HCT116 (cell line): Measurements from ENCODE around the gene MARCHF7. TPM values are rescaled to one million over a fixed set of nuclear protein-coding genes. Genes with fewer than 3 reads are reported as not detected.

Experiments used
- ATAC-seq: fragments of 200-7000 bp; cut with Tn5 transposase; 2 replicates; pipeline ENCODE4 v1.9.1; 2020; ENCODE audit warnings: mild to moderate bottlenecking, moderate library complexity
- BruUV-seq: library from RNA; stranded (reverse); fragments of 400-500 nt; replicated peaks from 2 replicates; lab custom pipeline; 2021; lab: Mats Ljungman, UMichigan
- CTCF ChIA-PET: fragments of 300-600 bp; sonication (Branson Sonifier 250); formaldehyde crosslinking; loops from one replicate; lab custom pipeline; 2021; ENCODE audit warnings: antibody characterized with exemption; lab: Charles Lee
- POLR2A ChIA-PET: fragments of 300-600, 350-600 bp; sonication (Branson Sonifier 250); formaldehyde crosslinking; loops from one replicate; lab custom pipeline; 2021; ENCODE audit warnings: antibody characterized with exemption; lab: Charles Lee
- RAD21 ChIA-PET, 2 experiments: fragments of 300-600 bp; sonication (Branson Sonifier 250); formaldehyde crosslinking; loops; one replicate each; lab custom pipeline; 2023; ENCODE audit warnings: low total read pairs in 2 of 2; ENCODE audit not compliant: uncharacterized antibody in 2 of 2, unreplicated experiment in 2 of 2, low non-redundant PET in 1 of 2; lab: Charles Lee
- DNase-seq: peaks from one replicate; pipeline ENCODE4 v3.0.0-alpha.2; 2010; ENCODE audit warnings: low read depth, low spot score
- H2AFZ ChIP-seq: fragments of 200-600 bp; shearing (Covaris generic), sonication (generic); 2 replicates; pipeline ENCODE4 v1.6.1; 2017; ENCODE audit warnings: low read depth, mixed run types, mixed read lengths, antibody characterized with exemption, low read length; ENCODE audit not compliant: poor library complexity, severe bottlenecking
- H3K27ac ChIP-seq: 2 replicates; pipeline ENCODE4 v1.5.1; 2012; ENCODE audit warnings: low read depth, low read length
- H3K27me3 ChIP-seq: fragments of 200-600 bp; sonication (generic); 2 replicates; pipeline ENCODE4 v1.6.1; 2016; ENCODE audit warnings: mixed run types, low read length, mixed read lengths; ENCODE audit not compliant: insufficient read depth
- H3K36me3 ChIP-seq, 2 experiments: fragments of 200-500 bp in 1 of 2; fragments of 200-600 bp in 1 of 2; sonication (Bioruptor generic) in 1 of 2; sonication (generic) in 1 of 2; 2 replicates each; pipeline versions ENCODE4 v1.5.1 to v1.6.1; 2014 to 2016; ENCODE audit warnings: low read length in 2 of 2, inconsistent platforms in 1 of 2, mixed read lengths in 1 of 2, mixed run types in 1 of 2; ENCODE audit not compliant: insufficient read depth in 2 of 2, control insufficient read depth in 1 of 2
- H3K4me1 ChIP-seq, 2 experiments: fragments of 200-600 bp in 1 of 2; sonication (generic) in 1 of 2; 2 replicates each; pipeline versions ENCODE4 v1.5.1 to v1.6.1; 2012 to 2017; ENCODE audit warnings: low read length in 2 of 2, inconsistent platforms in 1 of 2, mild to moderate bottlenecking in 1 of 2, mixed read lengths in 1 of 2, mixed run types in 1 of 2, moderate library complexity in 1 of 2; ENCODE audit not compliant: insufficient read depth in 2 of 2, control insufficient read depth in 1 of 2
- H3K4me2 ChIP-seq: fragments of 200-600 bp; sonication (generic); 2 replicates; pipeline ENCODE4 v1.6.1; 2017; ENCODE audit warnings: mixed run types, low read length, mixed read lengths
- H3K4me3 ChIP-seq, 2 experiments: fragments of 200-600 bp in 1 of 2; sonication (generic) in 1 of 2; replicated peaks in 1 of 2; 2 replicates each; pipeline ENCODE4 v1.5.1; 2011 to 2016; ENCODE audit warnings: low read length in 2 of 2, control low read depth in 1 of 2, low read depth in 1 of 2, mild to moderate bottlenecking in 1 of 2, mixed read lengths in 1 of 2, mixed run types in 1 of 2
- H3K79me2 ChIP-seq: fragments of 200-600 bp; sonication (generic); 2 replicates; pipeline ENCODE4 v1.6.1; 2017; ENCODE audit warnings: mild to moderate bottlenecking, mixed run types, low read length, moderate library complexity, mixed read lengths; ENCODE audit not compliant: insufficient read depth
- H3K9ac ChIP-seq: fragments of 200-600 bp; sonication (generic); 2 replicates; pipeline ENCODE4 v1.6.1; 2016; ENCODE audit warnings: low read length, mixed read lengths
- H3K9me2 ChIP-seq: fragments of 200-600 bp; sonication (generic), shearing (Covaris generic); 2 replicates; pipeline ENCODE4 v1.6.1; 2017; ENCODE audit warnings: mixed run types, mild to moderate bottlenecking, moderate library complexity; ENCODE audit not compliant: insufficient read depth
- H3K9me3 ChIP-seq, 2 experiments: fragments of 200-500 bp in 1 of 2; fragments of 200-600 bp in 1 of 2; sonication (Bioruptor generic) in 1 of 2; sonication (generic) in 1 of 2; 2 replicates each; pipeline ENCODE4 v1.6.1; 2014 to 2017; ENCODE audit warnings: low read length in 2 of 2, mixed read lengths in 2 of 2, inconsistent platforms in 1 of 2, low read depth in 1 of 2, mild to moderate bottlenecking in 1 of 2, mixed run types in 1 of 2, moderate library complexity in 1 of 2; ENCODE audit not compliant: control insufficient read depth in 1 of 2, insufficient read depth in 1 of 2
- H4K20me1 ChIP-seq: fragments of 200-600 bp; sonication (generic), shearing (Covaris generic); 2 replicates; pipeline ENCODE4 v1.6.1; 2017; ENCODE audit warnings: mixed run types, mild to moderate bottlenecking, moderate library complexity; ENCODE audit not compliant: insufficient read depth
- ATF3 ChIP-seq: IDR thresholded peaks from 2 replicates; pipeline ENCODE4 v1.6.1; 2012
- CBX3 ChIP-seq: IDR thresholded peaks from 2 replicates; pipeline ENCODE4 v1.6.1; 2012; ENCODE audit warnings: low read depth
- CEBPB ChIP-seq: IDR thresholded peaks from 2 replicates; pipeline ENCODE4 v1.6.1; 2012; ENCODE audit warnings: low read depth
- EGR1 ChIP-seq: IDR thresholded peaks from 2 replicates; pipeline ENCODE4 v1.6.1; 2012; ENCODE audit warnings: low read depth
- EZH2 ChIP-seq: fragments of 200-600 bp; sonication (generic); IDR thresholded peaks from 2 replicates; pipeline ENCODE4 v1.6.1; 2017; ENCODE audit warnings: antibody characterized with exemption, mixed run types
- EZH2phosphoT487 ChIP-seq: fragments of 200-600 bp; IDR thresholded peaks from 2 replicates; pipeline ENCODE4 v1.6.1; 2018; ENCODE audit warnings: antibody characterized with exemption, borderline replicate concordance
- MAX ChIP-seq: IDR thresholded peaks from 2 replicates; pipeline ENCODE4 v1.6.1; 2012
- POLR2A ChIP-seq: IDR thresholded peaks from 2 replicates; pipeline ENCODE4 v1.7.0; 2011; ENCODE audit warnings: borderline replicate concordance; ENCODE audit not compliant: insufficient read depth, insufficient read length; ENCODE audit errors: extremely low read depth
- POLR2AphosphoS5 ChIP-seq: IDR thresholded peaks from 2 replicates; pipeline ENCODE4 v1.6.1; 2011; ENCODE audit warnings: mild to moderate bottlenecking, low read depth, low read length, moderate library complexity
- RAD21 ChIP-seq: IDR thresholded peaks from 2 replicates; pipeline ENCODE4 v1.6.1; 2012; ENCODE audit warnings: low read depth, mild to moderate bottlenecking
- SIN3A ChIP-seq: IDR thresholded peaks from 2 replicates; pipeline ENCODE4 v1.6.1; 2012; ENCODE audit warnings: low read depth
- SP1 ChIP-seq: IDR thresholded peaks from 2 replicates; pipeline ENCODE4 v1.6.1; 2012; ENCODE audit warnings: low read depth
- SRF ChIP-seq: IDR thresholded peaks from 2 replicates; pipeline ENCODE4 v1.6.1; 2012; ENCODE audit warnings: low read depth
- TCF7L2 ChIP-seq: IDR thresholded peaks from 2 replicates; pipeline ENCODE4 v1.7.0; 2011; ENCODE audit warnings: borderline replicate concordance, inconsistent platforms; ENCODE audit not compliant: insufficient read depth, insufficient read length; ENCODE audit errors: extremely low read depth
- YY1 ChIP-seq: IDR thresholded peaks from 2 replicates; pipeline ENCODE4 v1.6.1; 2011; ENCODE audit warnings: low read length, low read depth, moderate library complexity, mild to moderate bottlenecking; ENCODE audit not compliant: insufficient replicate concordance; ENCODE audit errors: extremely low read depth
- ZFX ChIP-seq: fragments of 450-650 bp; IDR thresholded peaks from 2 replicates; pipeline ENCODE4 v1.6.1; 2017
- intact Hi-C: fragments of 100-400 bp; cut with micrococcal nuclease; formaldehyde crosslinking; loops from 2 replicates; pipeline ENCODE4 v1.10.0; 2022
- total RNA-seq: library from RNA; stranded (reverse); gene quantifications from one replicate; pipeline ENCODE4 v1.2.1, GENCODE V29; 2021; ENCODE audit not compliant: unreplicated experiment
- TF ChIP-seq, protein P1 (sequence below): IDR thresholded peaks from 2 replicates; pipeline ENCODE4 v1.6.1; 2012; ENCODE audit warnings: low read depth
- TF ChIP-seq, protein P2 (sequence below), 3 experiments: fragments of 200-600 bp in 1 of 3; sonication (generic) in 1 of 3; IDR thresholded peaks in 2 of 3; conservative IDR thresholded peaks in 1 of 3; 2 replicates each; pipeline ENCODE4 v1.5.1; 2012 to 2017; ENCODE audit warnings: low read depth in 2 of 3, low read length in 2 of 3, antibody characterized with exemption in 1 of 3, borderline replicate concordance in 1 of 3, control low read depth in 1 of 3, mild to moderate bottlenecking in 1 of 3, mixed read lengths in 1 of 3, mixed run types in 1 of 3, moderate library complexity in 1 of 3; ENCODE audit not compliant: insufficient read depth in 1 of 3
- TF ChIP-seq, protein P3 (sequence below): IDR thresholded peaks from 2 replicates; pipeline ENCODE4 v1.6.1; 2011; ENCODE audit warnings: mild to moderate bottlenecking, low read length, moderate library complexity; ENCODE audit not compliant: insufficient replicate concordance; ENCODE audit errors: extremely low read depth

Gene MARCHF7
- total RNA-seq, 1 experiment from 2014 or later = 65.9 TPM

DNA sequence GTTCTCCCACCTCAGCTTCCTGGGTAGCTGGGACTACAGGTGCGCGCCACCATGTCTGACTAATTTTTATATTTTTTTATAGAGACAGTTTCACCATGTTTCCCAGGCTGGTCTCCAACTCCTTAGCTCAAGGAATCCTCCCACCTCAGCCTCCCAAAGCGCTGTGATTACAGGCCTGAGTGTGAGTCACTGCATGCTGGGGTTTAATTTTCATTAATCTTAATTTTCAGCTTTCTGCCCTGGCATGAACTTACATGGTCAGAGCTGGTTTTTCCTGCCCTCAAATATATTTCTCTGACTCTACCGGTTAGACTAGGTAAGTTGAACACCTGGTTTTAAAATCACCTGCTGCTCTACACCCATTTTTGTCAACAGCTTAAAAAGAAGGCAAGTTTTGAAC, 3.1 kb downstream of the MARCHF7 start:
- no peak overlapping the region for H2AFZ ChIP-seq
- TF ChIP-seq CEBPB (no peak), SIN3A (no peak), EZH2 (no peak), TCF7L2 (no peak), SP1 (no peak), RAD21 (no peak), MAX (no peak), ZFX (no peak), POLR2A (no peak), YY1 (no peak), SRF (no peak), EZH2phosphoT487 (no peak), EGR1 (no peak), CBX3 (no peak), POLR2AphosphoS5 (no peak), ATF3 (no peak)
- TF ChIP-seq, protein P1, sequence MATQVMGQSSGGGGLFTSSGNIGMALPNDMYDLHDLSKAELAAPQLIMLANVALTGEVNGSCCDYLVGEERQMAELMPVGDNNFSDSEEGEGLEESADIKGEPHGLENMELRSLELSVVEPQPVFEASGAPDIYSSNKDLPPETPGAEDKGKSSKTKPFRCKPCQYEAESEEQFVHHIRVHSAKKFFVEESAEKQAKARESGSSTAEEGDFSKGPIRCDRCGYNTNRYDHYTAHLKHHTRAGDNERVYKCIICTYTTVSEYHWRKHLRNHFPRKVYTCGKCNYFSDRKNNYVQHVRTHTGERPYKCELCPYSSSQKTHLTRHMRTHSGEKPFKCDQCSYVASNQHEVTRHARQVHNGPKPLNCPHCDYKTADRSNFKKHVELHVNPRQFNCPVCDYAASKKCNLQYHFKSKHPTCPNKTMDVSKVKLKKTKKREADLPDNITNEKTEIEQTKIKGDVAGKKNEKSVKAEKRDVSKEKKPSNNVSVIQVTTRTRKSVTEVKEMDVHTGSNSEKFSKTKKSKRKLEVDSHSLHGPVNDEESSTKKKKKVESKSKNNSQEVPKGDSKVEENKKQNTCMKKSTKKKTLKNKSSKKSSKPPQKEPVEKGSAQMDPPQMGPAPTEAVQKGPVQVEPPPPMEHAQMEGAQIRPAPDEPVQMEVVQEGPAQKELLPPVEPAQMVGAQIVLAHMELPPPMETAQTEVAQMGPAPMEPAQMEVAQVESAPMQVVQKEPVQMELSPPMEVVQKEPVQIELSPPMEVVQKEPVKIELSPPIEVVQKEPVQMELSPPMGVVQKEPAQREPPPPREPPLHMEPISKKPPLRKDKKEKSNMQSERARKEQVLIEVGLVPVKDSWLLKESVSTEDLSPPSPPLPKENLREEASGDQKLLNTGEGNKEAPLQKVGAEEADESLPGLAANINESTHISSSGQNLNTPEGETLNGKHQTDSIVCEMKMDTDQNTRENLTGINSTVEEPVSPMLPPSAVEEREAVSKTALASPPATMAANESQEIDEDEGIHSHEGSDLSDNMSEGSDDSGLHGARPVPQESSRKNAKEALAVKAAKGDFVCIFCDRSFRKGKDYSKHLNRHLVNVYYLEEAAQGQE = no peak
- TF ChIP-seq, protein P2, sequence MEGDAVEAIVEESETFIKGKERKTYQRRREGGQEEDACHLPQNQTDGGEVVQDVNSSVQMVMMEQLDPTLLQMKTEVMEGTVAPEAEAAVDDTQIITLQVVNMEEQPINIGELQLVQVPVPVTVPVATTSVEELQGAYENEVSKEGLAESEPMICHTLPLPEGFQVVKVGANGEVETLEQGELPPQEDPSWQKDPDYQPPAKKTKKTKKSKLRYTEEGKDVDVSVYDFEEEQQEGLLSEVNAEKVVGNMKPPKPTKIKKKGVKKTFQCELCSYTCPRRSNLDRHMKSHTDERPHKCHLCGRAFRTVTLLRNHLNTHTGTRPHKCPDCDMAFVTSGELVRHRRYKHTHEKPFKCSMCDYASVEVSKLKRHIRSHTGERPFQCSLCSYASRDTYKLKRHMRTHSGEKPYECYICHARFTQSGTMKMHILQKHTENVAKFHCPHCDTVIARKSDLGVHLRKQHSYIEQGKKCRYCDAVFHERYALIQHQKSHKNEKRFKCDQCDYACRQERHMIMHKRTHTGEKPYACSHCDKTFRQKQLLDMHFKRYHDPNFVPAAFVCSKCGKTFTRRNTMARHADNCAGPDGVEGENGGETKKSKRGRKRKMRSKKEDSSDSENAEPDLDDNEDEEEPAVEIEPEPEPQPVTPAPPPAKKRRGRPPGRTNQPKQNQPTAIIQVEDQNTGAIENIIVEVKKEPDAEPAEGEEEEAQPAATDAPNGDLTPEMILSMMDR (IDR thresholded peaks at IDR 0.05 in 2 of 3, conservative IDR thresholded peaks at IDR 0.05 in 1 of 3; ENCODE audit: borderline replicate concordance in 1 of 3, insufficient read depth in 1 of 3, low read depth in 2 of 3, low read length in 2 of 3) = no peak
- TF ChIP-seq, protein P3, sequence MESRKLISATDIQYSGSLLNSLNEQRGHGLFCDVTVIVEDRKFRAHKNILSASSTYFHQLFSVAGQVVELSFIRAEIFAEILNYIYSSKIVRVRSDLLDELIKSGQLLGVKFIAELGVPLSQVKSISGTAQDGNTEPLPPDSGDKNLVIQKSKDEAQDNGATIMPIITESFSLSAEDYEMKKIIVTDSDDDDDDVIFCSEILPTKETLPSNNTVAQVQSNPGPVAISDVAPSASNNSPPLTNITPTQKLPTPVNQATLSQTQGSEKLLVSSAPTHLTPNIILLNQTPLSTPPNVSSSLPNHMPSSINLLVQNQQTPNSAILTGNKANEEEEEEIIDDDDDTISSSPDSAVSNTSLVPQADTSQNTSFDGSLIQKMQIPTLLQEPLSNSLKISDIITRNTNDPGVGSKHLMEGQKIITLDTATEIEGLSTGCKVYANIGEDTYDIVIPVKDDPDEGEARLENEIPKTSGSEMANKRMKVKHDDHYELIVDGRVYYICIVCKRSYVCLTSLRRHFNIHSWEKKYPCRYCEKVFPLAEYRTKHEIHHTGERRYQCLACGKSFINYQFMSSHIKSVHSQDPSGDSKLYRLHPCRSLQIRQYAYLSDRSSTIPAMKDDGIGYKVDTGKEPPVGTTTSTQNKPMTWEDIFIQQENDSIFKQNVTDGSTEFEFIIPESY = no peak
- TF ChIP-seq, all 23 proteins: peak for 0
- H3K9ac ChIP-seq = no peak overlapping the region
- peaks cover 82% of the 10 kb centered on the region for H3K79me2 ChIP-seq
- H3K4me1 ChIP-seq = peaks cover 8 to 25% of the 10 kb centered on the region in 2 experiments; a peak in 3 of 4 replicates
- H3K27ac ChIP-seq = no peak overlapping the region
- H3K4me3 ChIP-seq = no peak overlapping the region
- H4K20me1 ChIP-seq = peaks cover 31% of the 10 kb centered on the region; the same call in 1 of the 2 replicates
- BruUV-seq = no TSS peak
- no peak overlapping the region for H3K4me2 ChIP-seq
- no peaks in the 10 kb centered on the region for H3K27me3 ChIP-seq
- H3K36me3 ChIP-seq = peaks cover 21 to 32% of the 10 kb centered on the region in 2 experiments; a peak in 3 of 4 replicates
- H3K9me2 ChIP-seq = no peaks in the 10 kb centered on the region
- DNase-seq = no peak
- intact Hi-C loops = loop anchor here (10.0 kb wide), 4 partner anchors 421 to 811 kb away; no protein-coding TSS in a partner anchor
- ChIA-PET RAD21 (no interaction called here), CTCF (no interaction called here), POLR2A (no interaction called here)
- no peak for ATAC-seq
- H3K9me3 ChIP-seq = no peaks in the 10 kb centered on the region
